Measurements from ENCODE around the gene IL4I1. TPM values are rescaled to one million over a fixed set of nuclear protein-coding genes. Genes with fewer than 3 reads are reported as not detected.

The IL4I1 gene
- total and polyA plus RNA-seq, 2 of the 8 experiments (the other 6 are each of a cell fraction or from before 2014, with no cell fraction given) = 0.41 to 0.76 TPM

DNA sequence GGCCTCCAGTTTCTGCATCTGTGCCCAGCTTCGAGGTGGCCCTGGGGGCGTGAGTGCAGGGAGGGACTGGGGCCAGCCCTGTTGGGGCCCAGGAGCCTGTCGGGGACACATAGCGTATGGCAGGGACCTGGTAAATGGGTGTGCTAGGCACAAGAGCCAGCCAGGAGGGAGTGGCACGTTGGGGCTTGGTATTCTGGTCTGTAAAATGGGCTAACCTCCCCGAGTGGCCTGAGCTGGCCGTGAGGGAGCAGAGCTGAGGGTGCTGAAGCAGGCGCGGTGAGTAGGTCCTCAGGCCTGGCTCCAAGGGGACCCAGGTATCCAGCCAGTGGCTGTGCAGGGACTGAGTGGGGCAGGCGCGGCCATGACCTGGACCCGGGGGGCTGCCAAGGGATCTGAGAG is 41.4 kb downstream of the IL4I1 start (continued):
- TF ChIP-seq RAD21 (IDR thresholded peaks at IDR 0.05 in 1 of 2, conservative IDR thresholded peaks at IDR 0.05 in 1 of 2; ENCODE audit: low read depth in 2 of 2, low read length in 2 of 2) = no peak

All from H1 (cell line).